CD4-positive, alpha-beta T cell treated with Interleukin-4 for 4 hours (primary cell): ENCODE measurements around the gene SHOC2.

ENCODE experiments used
- DNase-seq: peaks from one replicate; pipeline ENCODE4 v3.0.0-alpha.2; 2020

SHOC2 gene

DNA sequence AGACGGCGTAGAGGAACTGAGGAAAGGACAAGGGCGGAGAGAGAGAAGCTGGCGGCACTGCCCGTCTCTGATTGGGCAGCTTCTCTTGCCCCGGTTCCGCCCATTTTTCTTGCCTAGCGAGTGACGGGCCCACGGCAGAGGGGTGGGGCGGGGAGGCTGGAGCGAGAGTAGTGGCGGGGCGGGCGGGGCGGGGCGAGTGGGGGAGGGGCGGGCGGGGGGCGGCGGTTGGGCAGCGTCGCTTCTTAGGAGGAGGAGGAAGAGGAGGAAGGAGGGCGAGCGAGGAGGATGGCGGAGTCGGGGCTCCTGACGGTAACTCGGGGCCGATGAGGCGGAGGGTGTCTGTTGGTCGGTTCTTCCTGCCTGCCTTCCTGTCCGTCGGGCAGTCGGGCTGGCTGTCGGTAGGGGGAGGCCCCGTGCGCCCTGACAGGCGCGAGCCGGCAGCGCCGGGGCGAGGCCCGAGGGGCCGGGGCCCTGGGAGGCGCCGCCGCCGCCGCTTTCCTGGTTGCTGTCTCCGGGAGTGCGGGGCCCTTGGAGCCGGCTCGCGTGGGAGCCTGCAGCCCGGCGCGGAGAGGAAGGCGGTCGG, at the start of gene SHOC2:
TSS of gene SHOC2 (plus strand) at position 256 of the 583 bp plus-strand sequence. CDS start 44,755 bp downstream, outside the sequence.
- DNase-seq, result peak; percentile 100

DNA sequence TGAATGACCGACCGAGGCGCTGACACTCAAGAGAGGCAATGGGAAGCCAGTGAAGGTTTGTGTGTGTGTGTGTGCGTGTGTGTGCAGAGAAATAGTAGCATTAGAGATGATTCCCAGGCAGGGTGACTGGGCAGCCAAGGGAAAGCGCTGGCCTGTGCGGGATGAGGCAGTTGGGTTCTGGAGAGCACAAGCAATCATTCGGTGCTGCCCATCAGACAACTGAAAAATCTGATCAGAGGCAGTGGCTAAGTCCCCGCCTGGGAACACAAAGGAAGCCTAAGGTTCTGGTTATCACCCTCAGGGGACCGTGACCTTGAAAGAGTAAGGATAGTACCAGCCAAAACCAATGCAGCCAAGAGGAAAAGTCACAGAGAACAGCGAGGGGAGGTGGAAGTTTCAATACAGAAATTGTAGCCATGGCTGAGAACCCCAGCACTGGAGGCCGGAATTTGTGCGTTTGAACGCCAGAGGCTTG, 48.5 kb upstream of the SHOC2 start:
- DNase-seq, result no peak

DNA sequence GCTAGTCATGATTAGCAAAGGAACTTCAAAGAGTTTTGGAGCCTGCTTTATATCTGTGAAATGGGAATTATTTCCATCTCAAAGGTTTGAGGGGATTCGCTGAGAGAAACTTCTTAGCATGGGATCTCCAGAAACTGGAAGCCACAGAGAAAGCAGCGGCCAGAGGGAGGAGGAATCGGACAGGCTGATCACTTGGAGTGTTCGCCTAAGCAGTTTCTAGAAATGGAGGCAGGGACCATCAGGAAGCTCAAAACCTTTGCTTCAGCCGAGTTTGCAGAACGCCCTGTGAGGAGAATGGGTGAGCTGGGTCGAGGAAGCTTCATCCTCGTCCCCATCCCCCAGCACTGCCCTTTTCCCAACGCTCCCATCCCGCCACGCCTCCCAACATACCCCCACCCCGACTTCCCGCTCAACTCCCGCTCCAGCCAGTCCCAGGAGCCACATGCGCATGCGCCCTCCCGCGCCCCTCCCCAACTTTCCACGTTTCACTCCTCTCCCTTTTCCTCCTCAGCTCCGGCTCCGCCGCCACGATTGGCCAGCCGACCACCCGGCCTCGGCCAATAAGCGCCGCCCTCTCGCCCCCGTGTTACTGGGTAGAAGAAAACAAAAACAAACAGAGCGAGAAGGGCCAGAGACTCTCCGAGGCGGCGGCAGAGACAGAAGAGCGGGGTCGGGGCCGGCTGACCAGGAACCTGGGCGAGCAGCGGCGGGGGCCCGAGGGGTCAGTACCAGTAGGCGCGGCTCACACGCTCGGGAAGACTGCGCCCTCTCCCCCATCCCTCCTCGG, 47.9 kb upstream of the SHOC2 start, which contains the start of gene PDCD4:
TSS of gene PDCD4 (plus strand) at position 631 of the 787 bp plus-strand sequence. CDS start 4,100 bp downstream, outside the sequence.
- peak; percentile 94 for DNase-seq

DNA sequence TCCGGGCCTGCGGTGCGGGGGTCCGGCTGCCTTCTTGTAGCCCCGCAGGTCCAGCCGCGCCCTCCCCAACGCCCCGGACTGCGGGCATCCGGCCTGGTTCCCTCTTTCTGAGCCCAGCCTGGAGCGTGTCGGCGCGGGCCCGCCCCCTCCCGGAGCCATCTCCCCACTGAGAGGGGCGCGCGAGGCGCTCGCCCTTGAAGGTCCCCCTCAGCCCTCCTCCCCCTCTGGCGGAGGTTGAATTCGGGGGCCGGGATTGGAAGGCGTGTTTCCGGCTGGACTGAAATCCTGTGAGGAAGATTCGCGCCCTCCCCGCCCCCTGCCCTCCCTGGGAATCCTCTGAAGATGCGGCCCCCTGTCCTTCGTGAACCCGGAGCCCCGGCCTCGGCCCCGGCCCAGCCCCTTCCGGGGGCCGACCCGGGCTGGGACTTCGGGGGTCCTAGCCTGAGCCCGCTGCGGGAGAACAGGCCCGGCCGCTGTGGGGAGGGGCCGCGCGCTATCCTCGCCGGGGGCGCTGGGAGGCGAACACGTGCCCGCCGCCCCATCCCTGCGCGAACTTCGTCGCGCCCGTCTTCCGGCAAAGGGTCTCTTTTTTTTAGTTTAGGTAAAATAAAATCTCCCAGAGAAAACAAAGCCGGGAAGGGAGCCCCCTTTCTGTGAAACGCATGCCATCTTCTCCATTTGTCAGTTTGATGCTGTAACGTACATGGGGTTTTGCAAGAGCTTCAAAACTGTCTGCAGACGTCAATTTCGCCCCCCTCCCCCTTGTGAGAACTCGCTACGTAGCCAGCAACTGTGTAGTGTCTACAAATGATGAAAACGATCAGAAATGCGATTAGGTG, 47.0 kb upstream of the SHOC2 start:
- peak; percentile 84 for DNase-seq

- no peak for DNase-seq
Observed at GRCh38 chr10:110872984-110873923, 46.1 kb upstream of the SHOC2 start.

DNA sequence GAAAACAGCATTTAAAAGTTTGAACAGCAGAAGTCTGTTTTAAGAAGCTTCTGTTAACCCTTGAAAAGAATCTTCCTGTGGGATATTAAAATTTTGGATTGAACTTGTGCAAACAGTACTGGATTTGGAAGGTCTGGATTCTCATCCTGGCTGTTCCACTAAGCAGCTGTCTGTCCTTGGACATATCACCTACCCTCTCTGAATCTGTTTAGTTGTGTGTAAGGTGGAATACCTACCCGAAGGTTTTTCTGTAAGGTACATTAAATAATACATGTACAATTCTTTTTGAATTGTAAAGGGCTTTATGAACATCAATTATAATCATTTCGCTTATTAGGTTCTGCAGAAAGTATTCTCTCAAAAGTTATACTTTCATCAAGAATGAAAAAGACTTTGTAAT, 45.5 kb upstream of the SHOC2 start:
- DNase-seq, result no peak

- DNase-seq, result no peak
Observed at GRCh38 chr10:110876000-110876399, 43.4 kb upstream of the SHOC2 start.

GRCh38 chr10:110876788-110877187, 42.6 kb upstream of the SHOC2 start:
- DNase-seq, result no peak

GRCh38 chr10:110880012-110880411, 39.4 kb upstream of the SHOC2 start:
- no peak for DNase-seq

DNA sequence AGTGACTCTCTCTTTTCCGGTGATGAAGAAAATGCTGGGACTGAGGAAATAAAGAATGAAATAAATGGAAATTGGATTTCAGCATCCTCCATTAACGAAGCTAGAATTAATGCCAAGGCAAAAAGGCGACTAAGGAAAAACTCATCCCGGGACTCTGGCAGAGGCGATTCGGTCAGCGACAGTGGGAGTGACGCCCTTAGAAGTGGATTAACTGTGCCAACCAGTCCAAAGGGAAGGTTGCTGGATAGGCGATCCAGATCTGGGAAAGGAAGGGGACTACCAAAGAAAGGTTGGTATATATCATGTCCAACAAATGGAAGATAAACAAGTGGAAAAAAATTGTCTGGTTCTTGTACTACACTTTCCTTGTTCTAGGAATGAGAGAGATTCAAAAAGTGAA, 38.2 kb upstream of the SHOC2 start:
- DNase-seq, result no peak

DNA sequence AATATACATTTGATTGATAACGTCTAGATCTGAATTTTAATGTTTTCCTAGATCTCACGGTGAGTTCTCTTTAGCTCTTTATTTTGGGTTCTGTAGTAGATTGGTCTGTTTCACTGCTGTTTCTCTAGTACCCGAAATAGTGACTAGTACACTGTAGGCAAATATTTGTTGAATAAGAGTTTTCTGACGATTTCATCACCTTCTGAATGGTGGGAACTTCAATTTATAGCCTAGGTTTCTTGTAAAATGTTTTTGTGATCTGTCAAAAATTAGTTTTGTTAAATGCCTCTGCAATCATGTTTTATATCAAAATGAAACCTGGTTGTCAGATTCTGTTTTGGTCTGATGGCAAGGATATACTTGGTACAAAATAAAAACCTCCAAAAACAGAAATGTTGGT, 37.5 kb upstream of the SHOC2 start:
- DNase-seq, result no peak

GRCh38 chr10:110883924-110884323, 35.5 kb upstream of the SHOC2 start:
- DNase-seq, result no peak

DNA sequence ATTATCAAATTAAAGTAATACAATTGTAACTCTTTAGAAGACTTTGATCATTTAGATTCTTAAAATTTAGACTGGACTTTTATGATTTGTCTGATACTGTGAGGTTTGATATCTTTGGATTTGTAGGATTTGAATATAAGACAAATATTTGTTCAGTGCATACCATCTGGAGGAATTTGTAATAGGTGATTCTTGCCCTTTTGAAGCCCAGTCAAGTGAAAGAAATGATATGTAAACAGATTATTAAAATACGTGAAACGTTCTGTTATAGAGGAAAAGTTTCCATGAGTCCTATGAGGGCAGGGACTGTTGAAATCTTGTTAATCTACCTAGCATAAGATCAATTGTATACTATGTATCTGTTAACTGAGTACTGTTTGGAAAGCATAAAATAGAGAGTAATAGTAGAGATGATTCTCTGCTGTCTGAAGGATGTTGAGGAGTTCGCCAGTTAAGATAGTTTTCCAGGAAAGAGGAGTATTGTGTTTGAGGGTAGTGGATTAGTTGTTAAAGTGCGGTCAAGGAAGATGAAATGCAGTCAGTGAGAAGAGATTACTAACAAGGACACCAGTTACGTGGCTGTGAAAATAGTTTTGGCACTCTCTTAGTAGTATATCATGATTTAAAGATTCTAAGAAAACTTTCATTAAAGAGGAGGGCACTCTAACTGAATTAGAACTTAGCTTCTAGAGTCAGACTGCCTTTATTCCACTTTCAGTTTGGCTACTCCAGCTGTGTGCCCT, 33.3 kb upstream of the SHOC2 start:
- no peak for DNase-seq

GRCh38 chr10:110887560-110887959, 31.8 kb upstream of the SHOC2 start:
- DNase-seq, result no peak

DNA sequence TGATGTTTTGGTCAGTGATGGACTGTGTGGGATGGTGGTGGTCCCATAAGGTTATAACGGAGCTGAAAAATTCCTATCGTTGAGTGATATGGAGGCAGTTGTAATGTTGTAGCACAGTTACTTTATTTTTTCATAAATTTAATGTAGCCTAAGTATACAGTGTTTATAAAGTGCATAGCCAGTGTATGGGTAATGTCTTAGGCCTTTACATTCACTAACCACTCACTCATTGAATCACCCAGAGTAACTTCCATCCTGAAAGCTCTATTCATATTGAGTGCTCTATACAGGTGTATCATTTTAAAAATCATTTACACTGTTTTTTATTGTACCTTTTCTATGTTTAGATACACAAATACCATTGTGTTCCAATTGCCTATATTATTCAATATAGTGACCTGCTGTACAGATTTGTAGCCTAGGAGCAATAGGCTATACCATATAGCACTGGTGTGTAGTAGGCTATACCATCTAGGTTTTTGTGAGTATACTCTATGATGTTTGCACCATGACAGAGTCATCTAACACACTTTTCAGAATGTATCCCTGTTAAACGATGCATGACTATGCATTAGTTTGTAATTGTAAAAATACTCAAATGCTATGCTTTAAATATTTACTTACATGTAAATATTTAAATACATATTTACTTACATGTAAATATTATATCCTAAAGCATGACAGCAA, 26.7 kb upstream of the SHOC2 start:
- DNase-seq, result no peak

- DNase-seq, result peak; percentile 71
Observed at GRCh38 chr10:110893559-110894179, 25.7 kb upstream of the SHOC2 start.

DNA sequence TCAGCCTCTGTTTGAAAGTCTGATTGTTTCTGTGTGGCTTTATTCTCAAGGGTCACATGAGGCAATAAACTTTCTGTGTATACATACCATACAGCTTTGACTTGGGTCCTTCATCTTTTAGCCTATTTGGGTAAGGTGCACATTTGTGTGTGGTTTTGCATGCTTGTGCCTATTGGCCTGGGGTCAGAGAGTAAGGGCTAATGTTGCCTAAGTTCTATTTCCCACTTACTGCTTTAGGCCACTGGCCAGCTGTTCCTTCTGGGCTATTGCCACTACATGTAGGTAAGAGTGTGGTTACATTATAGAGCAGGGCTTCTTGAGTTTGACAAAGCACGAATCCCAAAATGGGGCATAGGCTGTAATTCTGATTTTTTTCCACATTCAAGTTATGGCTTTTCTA, 22.2 kb upstream of the SHOC2 start:
- no peak for DNase-seq

DNA sequence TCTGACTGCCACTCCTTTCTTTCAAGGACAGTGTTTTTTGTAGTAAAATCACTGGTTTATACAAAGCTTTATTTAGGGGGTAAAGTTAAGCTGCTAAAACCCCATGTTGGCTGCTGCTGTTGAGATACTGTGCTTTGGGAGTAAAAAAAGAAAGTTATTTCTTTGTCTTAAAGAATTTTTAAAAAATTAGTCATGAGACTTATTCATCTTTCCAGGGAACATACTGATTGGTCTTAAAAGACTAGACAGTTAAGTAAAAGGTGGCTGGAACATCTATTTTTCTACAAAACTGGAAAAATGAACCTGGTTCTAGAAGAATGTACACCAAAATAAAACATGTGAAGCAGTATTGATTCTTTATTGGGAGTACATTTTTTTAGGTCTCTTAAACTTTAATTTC, 21.0 kb upstream of the SHOC2 start:
- no peak for DNase-seq

DNA sequence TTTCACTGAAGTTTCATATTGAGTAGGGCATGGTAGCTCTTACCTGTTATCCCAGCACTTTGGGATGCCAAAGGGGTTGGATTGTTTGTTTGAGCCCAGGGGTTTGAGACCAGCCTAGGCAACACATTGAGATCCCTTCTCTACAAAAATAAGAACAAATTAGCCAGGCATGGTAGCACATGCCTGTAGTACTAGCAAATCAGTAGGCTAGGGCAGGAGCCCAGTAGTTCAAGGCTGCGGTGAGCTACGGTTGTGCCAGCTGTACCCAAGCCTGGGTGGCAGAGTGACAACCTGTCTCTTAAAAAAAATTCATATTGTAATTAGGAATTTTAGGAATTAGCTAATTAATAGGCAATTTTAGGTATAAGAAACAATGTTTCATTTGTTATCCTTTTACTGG, 18.4 kb upstream of the SHOC2 start:
- DNase-seq, result no peak
